Skin of body (tissue), 2 donors: Measurements from ENCODE around the gene CACNG3. TPM values are rescaled to one million over a fixed set of nuclear protein-coding genes. Genes with fewer than 3 reads are reported as not detected.
"Not testable (repeated sequence)": the region's sequence is repeated elsewhere in the genome, so short reads cannot be mapped to it uniquely, and the experiment has no call there.

Experiments used
- DNase-seq: peaks from one replicate; lab custom pipeline; 2025; lab: John Stamatoyannopoulos, UW
- total RNA-seq: library from RNA; depleted of rRNA; stranded (reverse); fragments of >200 nt; gene quantifications from one replicate; pipeline ENCODE4 v1.2.3, GENCODE V29; 2014

Gene CACNG3
- total RNA-seq = not detected

DNA sequence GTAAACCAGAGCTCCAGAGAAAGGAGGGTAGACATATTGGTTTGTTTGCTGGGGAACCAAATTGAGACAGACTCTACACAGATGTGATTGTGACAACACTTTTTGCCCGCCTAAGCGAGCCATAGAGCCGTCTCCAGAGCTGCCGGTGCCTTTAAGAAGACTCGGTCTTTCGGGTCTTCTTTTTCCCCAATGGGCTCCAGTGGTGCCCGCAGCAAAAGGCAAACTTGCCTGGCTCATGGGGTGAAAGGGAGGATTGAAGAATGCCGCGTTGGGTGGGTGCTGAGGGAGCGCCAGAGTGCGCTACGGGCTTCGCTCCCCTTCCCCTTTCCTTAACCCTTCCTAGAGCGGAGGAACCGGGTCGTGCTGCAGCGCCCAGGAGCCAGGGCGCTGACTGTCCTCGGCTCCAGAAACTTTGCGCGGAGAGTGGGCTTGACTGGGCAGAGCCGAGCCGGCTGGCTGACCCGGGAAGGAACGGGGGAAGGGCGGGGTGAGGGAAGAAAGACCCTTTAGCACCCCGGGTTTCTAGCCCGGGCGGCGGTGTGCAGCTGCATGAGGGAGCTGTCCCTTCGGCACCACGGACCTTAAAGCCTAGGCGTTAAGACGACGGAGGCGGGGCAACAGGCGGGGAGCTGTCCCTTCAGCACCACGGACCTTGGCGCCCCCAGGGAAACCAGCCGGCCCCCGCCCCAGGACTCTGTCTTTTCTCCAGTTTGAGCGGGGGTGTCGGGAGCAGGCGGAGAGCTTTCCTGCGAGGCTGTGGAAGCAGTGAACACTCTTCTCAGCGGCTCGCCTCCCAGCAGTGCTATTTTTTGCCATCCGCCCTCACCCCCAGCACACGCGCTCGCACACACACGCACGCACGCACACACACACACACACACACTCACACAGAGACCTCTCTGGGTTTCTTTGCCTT is at the start of gene CACNG3:
Gene CACNG3 (plus strand): TSS at position 880 of the 916 bp plus-strand sequence. CDS start 420 bp downstream, outside the sequence.
- no peak for DNase-seq

DNA sequence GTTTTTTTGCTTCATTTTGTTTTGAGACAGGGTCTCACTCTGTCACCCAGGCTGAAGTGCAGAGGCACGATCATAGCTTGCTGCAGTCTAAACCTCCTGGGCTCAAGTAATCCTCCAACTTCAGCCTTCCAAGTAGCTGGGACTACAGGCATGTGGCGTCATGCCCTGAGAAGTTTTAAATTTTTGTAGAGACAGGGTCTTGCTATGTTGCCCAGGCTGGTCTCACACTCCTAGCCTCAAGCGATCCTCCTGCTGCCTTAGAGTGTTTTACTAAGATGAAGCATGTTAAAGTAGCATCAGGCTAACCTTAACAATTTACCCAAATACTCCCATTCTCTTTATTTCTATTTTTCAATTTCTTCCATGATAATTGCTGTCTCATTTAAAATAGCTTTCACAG is 49.2 kb upstream of the CACNG3 start:
- DNase-seq = no peak

DNA sequence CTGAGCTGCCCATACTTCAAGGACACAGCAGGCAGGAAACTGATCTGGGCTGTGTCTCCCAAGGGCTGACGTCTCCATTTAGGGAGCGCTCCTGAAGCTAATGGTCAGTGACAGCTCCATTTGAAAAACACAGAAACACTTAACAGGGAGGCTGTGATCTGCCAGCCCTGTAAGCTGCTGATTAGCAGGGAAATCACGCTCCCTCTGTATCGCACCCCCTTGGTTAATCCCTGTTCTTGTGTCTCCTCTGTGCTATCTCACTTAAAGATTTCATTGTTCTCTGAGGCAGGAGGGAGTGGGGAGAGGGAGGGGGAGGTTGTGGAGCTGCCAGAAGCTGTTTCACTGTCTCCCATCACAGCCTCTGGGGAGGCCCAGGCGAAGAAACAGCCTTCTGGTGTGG is 47.4 kb upstream of the CACNG3 start:
- DNase-seq = no peak

DNA sequence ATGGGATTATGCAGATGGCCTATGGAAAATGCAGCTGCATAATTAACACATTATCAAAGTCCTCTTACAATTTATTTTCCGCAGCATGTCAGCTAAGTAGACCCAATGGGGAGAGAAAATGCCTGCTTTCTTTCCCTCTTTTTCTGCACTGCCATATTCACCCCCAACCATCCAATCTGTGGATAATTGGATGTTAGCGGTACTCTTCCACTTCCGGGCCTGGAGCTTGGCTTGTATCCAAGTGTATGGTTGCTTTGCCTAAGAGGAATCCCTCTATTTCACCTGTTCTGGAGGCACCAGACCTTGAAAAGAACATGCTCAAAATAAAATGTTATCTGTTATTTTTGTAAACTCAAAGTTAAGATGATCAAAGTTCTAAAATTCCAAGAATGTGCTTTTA is 41.1 kb upstream of the CACNG3 start:
- DNase-seq = no peak

DNA sequence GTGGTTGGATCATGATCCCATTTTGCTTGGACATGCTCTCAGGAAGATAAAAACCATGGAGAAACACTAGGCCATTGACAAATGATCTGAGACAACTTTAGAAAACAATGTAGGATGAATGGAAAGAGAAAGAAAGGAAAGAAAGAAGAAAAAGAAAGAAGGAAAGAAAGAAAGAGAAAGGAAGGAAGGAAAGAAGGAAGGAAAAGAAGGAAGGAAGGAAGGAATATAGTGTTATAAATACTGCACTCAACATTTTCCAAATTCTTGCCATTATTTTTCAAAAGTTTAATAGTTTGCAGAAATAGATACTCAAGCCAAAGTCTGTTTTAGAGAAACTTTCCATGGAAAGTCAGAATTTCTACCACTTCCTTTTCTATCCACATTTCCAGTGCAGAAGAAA is 39.2 kb upstream of the CACNG3 start:
- no peak for DNase-seq

DNA sequence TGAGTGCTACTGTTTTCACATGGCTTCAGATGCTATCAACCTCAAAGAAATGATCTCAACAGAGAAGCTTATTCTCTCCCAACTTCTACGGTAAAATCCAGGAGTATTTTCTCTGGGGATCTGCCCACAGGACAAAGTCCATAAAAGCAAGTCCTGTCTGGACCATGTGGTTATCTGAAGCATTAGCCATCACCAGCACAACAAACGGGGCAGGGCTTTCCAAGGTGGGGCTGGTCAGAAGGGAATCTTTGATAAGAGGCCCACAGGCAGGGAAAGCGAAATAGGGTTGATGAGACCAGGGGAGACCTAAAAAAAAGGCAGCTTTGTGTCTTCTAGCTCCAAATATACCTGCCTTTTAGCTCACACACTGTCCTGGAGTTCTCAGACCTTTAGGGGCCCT is 38.7 kb upstream of the CACNG3 start:
- DNase-seq = no peak

DNA sequence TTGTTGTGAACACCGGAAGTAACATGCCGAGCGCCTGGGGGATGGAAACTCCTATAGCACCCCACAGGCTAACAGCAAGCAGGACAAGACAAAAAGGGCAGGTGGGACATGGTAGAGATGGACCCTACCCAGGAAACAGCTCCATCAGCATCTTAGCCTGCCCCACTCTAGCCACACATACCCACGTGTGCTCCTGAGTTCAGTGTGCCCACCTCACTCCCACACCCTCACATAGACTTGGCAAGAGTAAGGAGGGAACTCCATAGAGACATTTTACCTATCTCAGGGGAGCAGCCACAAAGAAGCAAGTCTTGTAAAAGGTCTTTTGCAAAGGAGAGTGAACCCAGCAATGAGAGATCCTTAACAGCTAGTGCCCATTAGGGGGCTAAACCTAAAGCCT is 37.8 kb upstream of the CACNG3 start:
- DNase-seq = no peak

DNA sequence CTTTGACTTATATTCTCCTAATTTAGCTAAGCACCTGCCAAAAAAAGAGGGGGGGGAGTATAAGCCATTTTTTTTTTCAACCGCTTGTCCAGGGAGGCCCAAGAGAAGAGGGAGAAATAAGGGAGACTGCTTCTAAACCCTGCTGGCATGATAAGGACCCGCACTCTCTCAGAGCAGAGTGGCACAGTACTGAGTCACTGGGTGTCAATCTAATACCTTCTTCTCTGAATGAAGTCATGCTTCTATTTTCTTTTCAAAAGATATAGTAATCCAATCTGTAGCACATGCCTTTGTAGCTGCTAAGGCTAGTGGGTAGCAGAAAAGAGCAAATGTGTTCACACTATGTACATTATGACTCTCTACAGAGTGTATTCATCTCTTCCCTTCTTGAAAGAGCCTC is 34.9 kb upstream of the CACNG3 start:
- no peak for DNase-seq

DNA sequence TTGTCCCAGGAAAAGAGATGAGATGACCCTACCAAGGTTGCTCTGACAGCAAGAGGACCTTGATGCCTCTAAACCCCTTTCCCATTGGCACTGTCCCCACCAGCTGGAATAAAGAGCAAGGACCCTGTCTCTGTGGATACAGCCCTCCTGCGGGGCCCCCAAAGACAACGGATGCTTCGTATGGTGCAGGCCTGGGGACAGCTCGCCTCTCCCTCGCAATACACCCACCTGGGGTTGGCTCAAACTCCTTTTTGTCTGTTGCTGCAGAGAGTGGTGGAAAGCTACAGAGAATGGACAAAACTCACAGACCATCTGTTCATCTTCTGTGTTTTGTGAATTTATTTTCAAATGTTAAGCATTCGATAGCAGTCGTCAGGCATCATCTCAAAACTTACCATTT is 27.6 kb upstream of the CACNG3 start:
- DNase-seq = no peak

DNA sequence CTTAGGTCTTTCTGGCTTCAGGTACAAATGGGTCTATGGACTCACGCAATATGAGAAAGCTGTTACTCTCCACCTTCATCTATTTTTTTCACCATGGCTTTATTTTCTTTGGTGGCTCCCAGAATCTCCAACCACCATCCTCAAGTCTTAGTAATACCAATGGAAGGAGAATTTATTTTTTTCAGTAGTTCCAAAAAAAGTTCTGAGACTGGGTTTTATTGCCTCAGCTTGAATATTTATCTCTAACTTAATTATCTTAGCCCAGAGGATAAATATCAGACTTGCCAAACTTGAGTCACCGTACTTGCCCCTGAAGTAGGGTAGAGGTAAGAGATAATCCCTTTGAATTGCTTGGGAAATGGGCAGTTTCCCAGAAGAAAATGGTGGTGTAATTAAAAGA is 23.2 kb upstream of the CACNG3 start:
- no peak for DNase-seq

DNA sequence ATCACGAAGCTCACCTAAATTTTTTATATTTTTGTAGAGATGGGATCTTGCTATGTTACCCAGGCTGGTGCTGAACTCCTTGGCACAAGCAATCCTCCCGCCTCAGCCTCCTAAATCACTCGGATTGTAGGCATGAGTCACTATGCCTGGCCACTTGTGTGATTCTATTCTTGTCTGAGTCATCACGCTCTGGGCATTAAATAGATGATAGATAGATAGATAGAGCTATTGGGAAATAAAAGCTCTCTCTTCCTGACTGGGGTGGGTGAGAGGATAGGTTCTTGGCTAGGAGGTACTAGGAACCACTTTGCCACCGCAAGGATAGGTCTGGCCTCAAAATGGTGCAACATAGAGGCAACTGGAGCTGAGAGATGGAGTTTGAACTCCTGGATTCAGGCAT is 21.4 kb upstream of the CACNG3 start:
- no peak for DNase-seq

DNA sequence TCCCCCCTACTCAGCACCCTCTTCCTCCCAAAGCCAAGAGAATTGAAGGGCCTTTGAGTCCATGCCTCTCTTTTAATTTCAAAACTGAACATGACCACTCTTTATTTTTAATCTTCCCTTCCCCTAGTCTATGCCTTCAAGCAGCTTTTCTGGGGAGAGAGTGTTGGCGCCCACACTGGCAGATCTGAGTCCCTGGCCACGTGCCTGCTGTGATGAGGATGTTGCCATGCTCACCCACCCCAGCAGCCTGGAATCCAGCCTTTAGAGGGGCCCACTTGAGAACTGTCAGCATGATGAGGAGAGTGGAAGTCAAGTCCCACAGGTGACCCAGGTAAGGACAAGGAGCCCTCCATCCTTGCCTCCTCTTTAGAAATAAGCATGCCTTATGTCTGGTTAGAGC is 20.3 kb upstream of the CACNG3 start:
- DNase-seq = no peak

DNA sequence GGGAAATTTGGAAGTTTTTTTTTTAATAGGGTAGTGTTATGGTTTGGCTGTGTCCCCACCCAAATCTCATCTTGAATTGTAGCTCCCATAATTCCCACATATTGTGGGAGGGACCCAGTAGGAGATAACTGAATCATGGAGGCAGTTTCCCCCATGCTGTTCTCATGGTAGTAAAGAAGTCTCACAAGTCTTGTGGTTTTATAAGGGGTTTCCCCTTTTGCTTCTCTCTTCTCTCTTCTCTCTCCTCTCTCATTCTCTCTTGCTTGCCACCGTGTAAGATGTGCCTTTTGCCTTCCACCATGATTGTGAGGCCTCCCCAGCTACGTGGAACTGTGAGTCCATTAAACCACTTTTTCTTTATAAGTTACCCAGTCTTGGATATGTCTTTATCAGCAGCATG is 17.3 kb upstream of the CACNG3 start:
- not testable (repeated sequence) for DNase-seq

DNA sequence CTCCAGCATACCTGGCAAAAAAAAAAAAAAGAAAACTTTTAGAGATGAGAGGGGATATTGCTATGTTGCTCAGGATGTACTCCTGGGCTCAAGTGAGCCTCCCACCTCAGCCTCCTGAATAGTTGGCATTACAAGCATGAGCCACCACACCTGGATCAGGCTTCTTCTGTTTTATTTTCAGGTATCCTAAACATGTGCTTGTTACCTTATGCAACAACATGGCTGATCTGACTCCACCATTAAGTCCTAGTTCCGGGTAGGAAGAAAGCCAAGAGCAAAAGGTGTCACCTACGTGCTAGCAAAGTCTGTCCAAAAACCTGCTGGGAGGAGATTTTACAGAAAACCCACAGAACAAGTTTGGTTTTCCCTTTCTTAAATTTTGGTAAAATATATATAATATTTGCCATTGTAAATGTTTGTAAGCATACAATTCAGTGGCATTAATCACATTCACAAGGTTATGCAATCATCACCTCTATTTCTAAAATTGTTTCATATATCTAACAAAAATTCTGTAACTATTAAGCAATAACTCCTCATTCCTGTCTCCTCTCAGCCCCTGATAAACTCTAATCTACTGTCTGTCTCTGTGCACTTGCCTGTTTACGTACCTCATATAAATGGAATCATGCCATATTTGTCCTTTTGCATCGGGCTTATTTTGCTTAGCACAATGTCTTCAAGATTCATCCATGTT is 9.1 kb upstream of the CACNG3 start:
- no peak for DNase-seq

DNA sequence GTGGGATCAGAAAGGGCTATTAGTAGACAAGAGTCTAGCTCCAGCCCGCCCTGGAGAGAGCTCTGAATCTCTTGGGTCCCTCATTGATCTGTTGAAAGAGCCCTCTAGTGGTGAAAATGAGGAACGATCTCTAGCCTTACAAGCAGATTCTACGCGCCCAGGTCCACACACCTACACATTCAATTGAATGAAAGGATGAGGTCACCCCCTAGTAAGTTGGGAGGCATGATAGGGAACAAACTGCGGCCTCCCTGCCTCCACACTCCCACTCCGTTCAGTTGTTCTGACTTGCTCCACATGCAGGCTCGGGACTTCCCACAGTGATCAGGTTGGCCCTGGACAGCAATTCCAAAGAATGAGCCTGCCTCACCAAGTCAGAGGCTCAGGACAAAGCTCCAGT is 2.9 kb upstream of the CACNG3 start:
- DNase-seq = no peak

DNA sequence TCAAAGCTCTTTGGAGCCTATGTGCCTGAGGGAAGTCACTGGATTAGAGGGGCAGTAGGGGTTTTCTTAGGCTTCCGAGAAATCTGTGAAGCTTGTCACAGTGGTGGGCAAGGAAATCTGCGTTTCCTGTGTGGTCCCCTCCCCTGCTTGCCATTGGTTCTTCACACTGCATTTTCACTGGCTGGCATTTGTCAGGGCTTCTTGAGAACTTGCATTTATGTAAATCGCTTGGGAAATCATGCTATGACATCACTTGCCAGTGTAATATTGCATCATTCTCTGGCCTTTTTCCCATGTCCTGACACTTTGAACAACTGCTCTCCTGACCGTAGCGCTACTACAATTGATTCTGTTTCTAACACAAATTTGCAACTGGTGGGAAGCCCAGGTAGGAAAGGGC is 1.8 kb downstream of the CACNG3 start:
- DNase-seq = no peak

DNA sequence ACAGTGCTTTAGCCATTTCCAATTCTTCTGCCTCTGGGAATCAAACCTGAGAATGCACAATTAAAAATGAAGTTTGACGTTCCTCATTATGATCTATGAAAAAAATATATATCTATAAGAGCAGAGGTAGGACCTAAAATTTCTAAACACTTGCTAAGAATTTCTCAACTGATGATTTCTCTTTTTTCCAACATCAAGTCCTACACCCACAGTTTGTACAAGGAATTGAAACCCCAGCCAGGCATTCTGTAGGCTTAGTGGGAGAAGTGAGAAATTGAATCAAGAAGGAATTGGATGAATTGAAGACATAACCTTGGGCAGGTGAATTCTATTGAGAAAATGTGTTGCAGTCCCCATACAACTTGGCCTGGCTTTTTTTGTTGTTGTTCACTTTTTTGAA is 2.7 kb downstream of the CACNG3 start:
- no peak for DNase-seq

DNA sequence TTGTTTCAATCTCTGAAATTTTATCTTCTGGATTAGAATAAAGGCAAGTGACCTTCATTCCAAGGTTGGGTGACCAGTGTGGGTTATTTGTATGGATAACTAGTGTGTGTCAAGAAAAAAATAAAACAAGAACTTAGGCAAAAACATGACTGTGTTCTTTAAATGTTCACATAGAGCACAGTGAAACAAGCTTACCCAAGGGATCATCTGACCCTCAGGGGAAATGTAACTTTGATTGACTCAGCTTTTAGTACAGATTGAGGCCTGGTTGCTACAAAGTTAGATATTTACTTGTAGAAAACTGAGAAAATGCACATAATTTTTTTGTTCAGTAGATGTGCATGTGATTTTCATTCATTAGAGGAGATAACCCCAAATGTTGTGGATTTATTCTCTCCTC is 6.7 kb downstream of the CACNG3 start:
- no peak for DNase-seq

DNA sequence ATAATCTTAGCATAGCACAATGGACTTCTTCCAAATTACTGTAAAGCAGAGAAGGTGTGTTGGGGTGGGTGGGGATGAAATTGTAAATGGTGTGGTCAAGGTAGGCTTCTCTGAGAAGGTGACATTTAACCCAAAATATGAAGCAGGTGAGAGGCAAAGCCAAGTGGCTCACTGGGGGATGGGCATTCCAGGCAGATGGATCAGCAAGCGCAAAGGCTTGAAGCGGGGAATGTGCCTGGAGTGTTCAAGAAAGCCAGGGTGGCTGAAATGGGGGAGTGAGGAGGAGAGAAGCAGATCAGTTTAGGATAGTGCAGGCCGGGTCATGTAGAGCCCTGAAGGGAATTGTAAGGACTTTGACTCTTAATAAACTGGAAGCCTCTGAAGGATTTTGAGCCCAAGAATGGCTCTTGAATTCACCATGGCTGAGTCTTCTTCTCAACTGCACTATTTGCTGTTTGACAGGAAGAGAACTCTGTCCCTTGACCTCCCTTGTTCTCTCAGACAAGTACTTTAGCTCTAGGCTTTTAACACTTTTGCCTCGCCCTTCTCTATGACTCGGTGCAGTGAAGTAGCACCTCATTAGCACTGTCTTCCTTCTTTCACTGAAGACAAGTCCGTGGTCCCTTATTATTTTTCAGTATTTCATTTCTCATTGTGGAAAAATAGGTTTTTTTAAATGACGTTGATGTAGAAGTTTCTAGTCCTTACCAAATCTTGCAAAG is 14.7 kb downstream of the CACNG3 start:
- DNase-seq = no peak

DNA sequence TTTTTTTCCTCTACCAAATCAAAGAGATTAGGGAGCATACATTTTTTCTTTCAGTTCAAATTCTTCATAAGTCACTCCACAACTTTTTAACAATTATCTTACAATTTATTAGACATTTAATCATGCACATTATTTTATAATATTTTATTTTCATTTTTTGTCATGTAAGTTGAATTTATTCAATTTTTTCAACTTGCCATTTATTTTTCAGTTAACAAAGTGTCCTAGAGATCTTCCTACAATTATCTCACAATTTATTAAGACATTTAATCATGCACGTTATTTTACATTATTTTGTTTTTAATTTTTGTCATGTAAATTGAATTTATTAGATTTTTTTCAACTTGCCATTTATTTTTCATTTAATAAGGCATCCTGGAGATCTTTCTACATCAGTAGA is 16.2 kb downstream of the CACNG3 start:
- no peak for DNase-seq

DNA sequence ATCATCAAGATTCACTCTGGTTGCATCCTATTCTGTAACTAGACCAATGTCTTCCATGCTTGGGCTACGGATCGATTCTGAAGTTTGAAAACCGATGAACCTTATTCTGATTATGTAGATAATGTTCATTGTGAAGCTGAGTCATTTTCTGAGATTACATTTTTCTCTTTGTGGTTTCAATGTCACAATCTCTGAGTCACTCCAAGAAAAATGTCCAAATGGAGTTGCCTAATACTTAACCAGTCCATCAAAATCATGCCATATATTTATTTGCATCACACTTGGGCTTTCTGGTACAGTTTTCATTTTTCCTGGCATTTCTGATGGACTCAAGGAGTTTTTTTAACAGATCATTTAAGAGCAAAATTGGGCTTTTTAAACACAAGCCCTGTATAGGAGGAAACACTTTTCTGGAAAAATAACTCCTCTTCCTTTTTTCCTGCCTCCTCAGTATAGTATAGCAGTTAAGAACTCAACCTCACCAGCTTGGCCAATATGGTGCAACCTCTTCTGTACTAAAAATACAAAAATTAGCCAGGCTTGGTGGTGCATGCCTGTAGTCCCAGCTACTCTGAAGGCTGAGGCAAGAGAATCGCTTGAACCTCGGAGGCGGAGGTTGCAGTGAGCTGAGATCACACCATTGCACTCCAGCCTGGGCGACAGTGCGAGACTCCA is 17.5 kb downstream of the CACNG3 start:
- no peak for DNase-seq

DNA sequence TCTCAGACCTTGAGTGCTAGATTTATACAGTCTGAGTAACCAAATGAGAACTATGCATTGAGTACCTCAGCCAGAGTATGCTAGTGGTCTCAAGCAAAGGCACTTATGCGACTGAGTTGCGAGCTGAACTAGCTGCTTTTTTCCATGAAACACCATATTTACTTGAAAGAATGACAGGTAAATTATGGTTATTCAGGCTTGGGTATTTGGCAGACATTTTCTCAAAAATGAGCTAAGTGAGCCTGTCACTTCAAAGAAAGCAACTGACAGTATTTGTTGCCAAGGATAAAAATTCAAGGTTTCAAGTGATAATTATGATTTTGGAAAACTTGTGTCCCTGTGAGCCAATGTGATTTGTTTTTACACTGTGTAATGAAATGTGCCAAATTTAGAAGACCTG is 19.3 kb downstream of the CACNG3 start:
- no peak for DNase-seq
